Measurements from ENCODE around the gene DNER.

Gene DNER

GRCh38 chr2:229335330-229335729 is 379.0 kb downstream of the DNER start:
- Histone ChIP-seq H3K27me3 (replicated peaks in 2 of 5; ENCODE audit: control insufficient read depth in 4 of 5, insufficient read depth in 5 of 5, low read length in 4 of 5) (no peaks in the 10 kb centered on the region), H3K9me3 (ENCODE audit: control extremely low read depth in 1 of 5, control insufficient read depth in 4 of 5, insufficient read depth in 2 of 5, low read depth in 1 of 5, low read length in 4 of 5) (no peaks in the 10 kb centered on the region), H3K4me3 (ENCODE audit: control insufficient read depth in 1 of 7, extremely low read depth in 1 of 7, insufficient read depth in 4 of 7, low read depth in 2 of 7, low read length in 6 of 7) (no peak overlapping the region), H3K36me3 (ENCODE audit: control insufficient read depth in 4 of 4, insufficient read depth in 4 of 4, low read length in 3 of 4) (no peaks in the 10 kb centered on the region), H3K4me1 (ENCODE audit: control extremely low read depth in 1 of 4, control insufficient read depth in 4 of 4, insufficient read depth in 4 of 4, low read length in 3 of 4) (peaks cover 0 to 14% (median 4%) of the 10 kb centered on the region in 4 experiments), H3K27ac (ENCODE audit: insufficient read depth in 1 of 2, low read depth in 1 of 2, low read length in 2 of 2, poor library complexity in 1 of 2, severe bottlenecking in 2 of 2) (no peak overlapping the region)
- 100% methylated on average over 5 of the region's 7 CpGs for WGBS (ENCODE audit: insufficient coverage)
- ChIA-PET POLR2A (no interaction called here), CTCF (no interaction called here)
- no peak for DNase-seq

GRCh38 chr2:229330952-229331351 is 383.4 kb downstream of the DNER start:
- POLR2A ChIA-PET: no interaction called here
- no peaks in the 10 kb centered on the region for H3K9me3 ChIP-seq (ENCODE audit: control extremely low read depth in 1 of 5, control insufficient read depth in 4 of 5, insufficient read depth in 2 of 5, low read depth in 1 of 5, low read length in 4 of 5)
- H3K27ac ChIP-seq (ENCODE audit: insufficient read depth in 1 of 2, low read depth in 1 of 2, low read length in 2 of 2, poor library complexity in 1 of 2, severe bottlenecking in 2 of 2): no peak overlapping the region
- H3K36me3 ChIP-seq (ENCODE audit: control insufficient read depth in 4 of 4, insufficient read depth in 4 of 4, low read length in 3 of 4): no peaks in the 10 kb centered on the region
- peak; percentile 14 to 71 (median 63) for DNase-seq
- H3K4me1 ChIP-seq (ENCODE audit: control extremely low read depth in 1 of 4, control insufficient read depth in 4 of 4, insufficient read depth in 4 of 4, low read length in 3 of 4): peaks cover 0 to 14% (median 4%) of the 10 kb centered on the region in 4 experiments
- WGBS (ENCODE audit: insufficient coverage): 3% methylated on average over 5 of the region's 5 CpGs
- CTCF ChIA-PET: no interaction called here
- no peak overlapping the region for H3K4me3 ChIP-seq (ENCODE audit: control insufficient read depth in 1 of 7, extremely low read depth in 1 of 7, insufficient read depth in 4 of 7, low read depth in 2 of 7, low read length in 6 of 7)
- H3K27me3 ChIP-seq (replicated peaks in 2 of 5; ENCODE audit: control insufficient read depth in 4 of 5, insufficient read depth in 5 of 5, low read length in 4 of 5): no peaks in the 10 kb centered on the region

GRCh38 chr2:229319558-229319957 is 394.8 kb downstream of the DNER start:
- ChIA-PET CTCF (no interaction called here), POLR2A (no interaction called here)
- Histone ChIP-seq H3K4me3 (ENCODE audit: control insufficient read depth in 1 of 7, extremely low read depth in 1 of 7, insufficient read depth in 4 of 7, low read depth in 2 of 7, low read length in 6 of 7) (no peak overlapping the region), H3K36me3 (ENCODE audit: control insufficient read depth in 4 of 4, insufficient read depth in 4 of 4, low read length in 3 of 4) (no peaks in the 10 kb centered on the region), H3K9me3 (ENCODE audit: control extremely low read depth in 1 of 5, control insufficient read depth in 4 of 5, insufficient read depth in 2 of 5, low read depth in 1 of 5, low read length in 4 of 5) (no peaks in the 10 kb centered on the region), H3K4me1 (ENCODE audit: control extremely low read depth in 1 of 4, control insufficient read depth in 4 of 4, insufficient read depth in 4 of 4, low read length in 3 of 4) (no peaks in the 10 kb centered on the region), H3K27me3 (replicated peaks in 2 of 5; ENCODE audit: control insufficient read depth in 4 of 5, insufficient read depth in 5 of 5, low read length in 4 of 5) (no peaks in the 10 kb centered on the region), H3K27ac (ENCODE audit: insufficient read depth in 1 of 2, low read depth in 1 of 2, low read length in 2 of 2, poor library complexity in 1 of 2, severe bottlenecking in 2 of 2) (no peak overlapping the region)
- no peak for DNase-seq
- WGBS (ENCODE audit: insufficient coverage): no CpG with 5 or more reads among the region's 3 CpGs

- H3K4me1 ChIP-seq (ENCODE audit: control extremely low read depth in 1 of 4, control insufficient read depth in 4 of 4, insufficient read depth in 4 of 4, low read length in 3 of 4): no peaks in the 10 kb centered on the region
- ChIA-PET POLR2A (no interaction called here), CTCF (no interaction called here)
These were observed 400.2 kb downstream of the DNER start for GRCh38 chr2:229314117-229314516.

GRCh38 chr2:229313591-229313990 is 400.8 kb downstream of the DNER start:
- H3K4me1 ChIP-seq (ENCODE audit: control extremely low read depth in 1 of 4, control insufficient read depth in 4 of 4, insufficient read depth in 4 of 4, low read length in 3 of 4): no peaks in the 10 kb centered on the region
- WGBS (ENCODE audit: insufficient coverage): no CpG with 5 or more reads among the region's 3 CpGs
- ChIA-PET CTCF (no interaction called here), POLR2A (no interaction called here)
- no peaks in the 10 kb centered on the region for H3K9me3 ChIP-seq (ENCODE audit: control extremely low read depth in 1 of 5, control insufficient read depth in 4 of 5, insufficient read depth in 2 of 5, low read depth in 1 of 5, low read length in 4 of 5)
- H3K36me3 ChIP-seq (ENCODE audit: control insufficient read depth in 4 of 4, insufficient read depth in 4 of 4, low read length in 3 of 4): no peaks in the 10 kb centered on the region
- no peak for DNase-seq
- H3K27me3 ChIP-seq (replicated peaks in 2 of 5; ENCODE audit: control insufficient read depth in 4 of 5, insufficient read depth in 5 of 5, low read length in 4 of 5): peaks cover 0 to 3% (median 0%) of the 10 kb centered on the region in 5 experiments
- no peak overlapping the region for H3K27ac ChIP-seq (ENCODE audit: insufficient read depth in 1 of 2, low read depth in 1 of 2, low read length in 2 of 2, poor library complexity in 1 of 2, severe bottlenecking in 2 of 2)
- H3K4me3 ChIP-seq (ENCODE audit: control insufficient read depth in 1 of 7, extremely low read depth in 1 of 7, insufficient read depth in 4 of 7, low read depth in 2 of 7, low read length in 6 of 7): no peak overlapping the region

More at GRCh38 chr2:229314117-229314516, 400.2 kb downstream of the DNER start:
- H3K36me3 ChIP-seq (ENCODE audit: control insufficient read depth in 4 of 4, insufficient read depth in 4 of 4, low read length in 3 of 4): no peaks in the 10 kb centered on the region
- H3K27me3 ChIP-seq (replicated peaks in 2 of 5; ENCODE audit: control insufficient read depth in 4 of 5, insufficient read depth in 5 of 5, low read length in 4 of 5): peaks cover 0 to 3% (median 0%) of the 10 kb centered on the region in 5 experiments
- H3K27ac ChIP-seq (ENCODE audit: insufficient read depth in 1 of 2, low read depth in 1 of 2, low read length in 2 of 2, poor library complexity in 1 of 2, severe bottlenecking in 2 of 2): no peak overlapping the region
- WGBS (ENCODE audit: insufficient coverage): 96% methylated on average over 5 of the region's 5 CpGs
- H3K9me3 ChIP-seq (ENCODE audit: control extremely low read depth in 1 of 5, control insufficient read depth in 4 of 5, insufficient read depth in 2 of 5, low read depth in 1 of 5, low read length in 4 of 5): no peaks in the 10 kb centered on the region
- H3K4me3 ChIP-seq (ENCODE audit: control insufficient read depth in 1 of 7, extremely low read depth in 1 of 7, insufficient read depth in 4 of 7, low read depth in 2 of 7, low read length in 6 of 7): no peak overlapping the region
- no peak for DNase-seq

All from common myeloid progenitor, CD34-positive (primary cell).